ENCODE measurements around the gene BICDL2. TPM values are rescaled to one million over a fixed set of nuclear protein-coding genes. Genes with fewer than 3 reads are reported as not detected.
"Not testable (repeated sequence)": the region's sequence is repeated elsewhere in the genome, so short reads cannot be mapped to it uniquely, and the experiment has no call there.

The BICDL2 gene
- total RNA-seq, 1 donor from 2014 or later, result 24.5 TPM

DNA sequence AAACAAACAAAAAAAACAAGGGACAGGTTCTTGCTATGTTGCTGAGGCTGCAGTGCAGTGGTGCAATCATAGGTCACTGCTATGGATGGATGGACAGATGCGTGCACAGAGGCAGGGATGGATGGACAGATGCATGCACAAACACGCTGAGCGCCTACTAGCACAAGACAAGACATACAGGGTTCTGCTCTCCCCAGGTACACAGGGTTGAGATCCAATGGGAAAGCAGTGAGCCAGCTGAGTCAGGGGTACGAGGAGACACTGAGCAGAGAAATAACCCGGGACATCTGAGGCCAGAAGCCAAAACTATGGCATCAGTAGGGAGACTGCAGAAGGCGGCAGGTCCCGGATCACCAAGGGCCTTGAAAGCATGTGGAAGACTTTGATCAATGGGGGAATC lies 34.9 kb upstream of the BICDL2 start:
- no peaks in the 10 kb centered on the region for H3K36me3 ChIP-seq (ENCODE audit: control insufficient read depth, insufficient read depth, low read length)
- DNase-seq (ENCODE audit: low read depth) (no peak), FAIRE-seq (no peak)
- H3K4me3 ChIP-seq (ENCODE audit: low read depth, low read length), result no peak overlapping the region
- H3K27me3 ChIP-seq (ENCODE audit: control insufficient read depth, insufficient read depth, low read length), result no peaks in the 10 kb centered on the region
- TF ChIP-seq, protein P1, sequence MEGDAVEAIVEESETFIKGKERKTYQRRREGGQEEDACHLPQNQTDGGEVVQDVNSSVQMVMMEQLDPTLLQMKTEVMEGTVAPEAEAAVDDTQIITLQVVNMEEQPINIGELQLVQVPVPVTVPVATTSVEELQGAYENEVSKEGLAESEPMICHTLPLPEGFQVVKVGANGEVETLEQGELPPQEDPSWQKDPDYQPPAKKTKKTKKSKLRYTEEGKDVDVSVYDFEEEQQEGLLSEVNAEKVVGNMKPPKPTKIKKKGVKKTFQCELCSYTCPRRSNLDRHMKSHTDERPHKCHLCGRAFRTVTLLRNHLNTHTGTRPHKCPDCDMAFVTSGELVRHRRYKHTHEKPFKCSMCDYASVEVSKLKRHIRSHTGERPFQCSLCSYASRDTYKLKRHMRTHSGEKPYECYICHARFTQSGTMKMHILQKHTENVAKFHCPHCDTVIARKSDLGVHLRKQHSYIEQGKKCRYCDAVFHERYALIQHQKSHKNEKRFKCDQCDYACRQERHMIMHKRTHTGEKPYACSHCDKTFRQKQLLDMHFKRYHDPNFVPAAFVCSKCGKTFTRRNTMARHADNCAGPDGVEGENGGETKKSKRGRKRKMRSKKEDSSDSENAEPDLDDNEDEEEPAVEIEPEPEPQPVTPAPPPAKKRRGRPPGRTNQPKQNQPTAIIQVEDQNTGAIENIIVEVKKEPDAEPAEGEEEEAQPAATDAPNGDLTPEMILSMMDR (IDR thresholded peaks at IDR 0.05; ENCODE audit: insufficient read depth, low read length, severe bottlenecking), result no peak

DNA sequence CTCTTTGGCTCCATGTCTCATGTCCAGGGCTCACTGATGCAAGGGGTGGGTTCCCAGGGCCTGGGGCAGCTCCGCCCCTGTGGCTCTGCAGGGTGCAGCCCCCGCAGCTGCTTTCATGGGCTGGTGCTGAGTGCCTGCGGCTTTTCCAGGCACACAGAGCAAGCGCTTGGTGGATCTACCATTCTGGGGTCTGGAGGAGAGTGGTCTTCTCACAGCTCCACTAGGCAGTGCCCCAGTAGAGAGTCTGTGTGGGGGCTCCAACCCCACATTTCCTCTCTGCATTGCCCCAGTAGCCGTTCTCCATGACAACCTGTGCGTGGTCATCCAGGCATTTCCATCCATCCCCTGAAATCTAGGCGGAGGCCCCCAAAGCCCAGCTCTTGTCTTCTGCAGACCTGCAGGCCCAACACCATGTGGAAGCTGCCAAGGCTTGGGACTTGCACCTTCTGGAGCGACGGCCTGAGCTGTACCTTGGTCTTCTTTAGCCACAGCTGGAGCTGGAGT lies 33.9 kb upstream of the BICDL2 start:
- FAIRE-seq, result no peak
- Histone ChIP-seq H3K4me3 (ENCODE audit: low read depth, low read length) (no peak overlapping the region), H3K27me3 (ENCODE audit: control insufficient read depth, insufficient read depth, low read length) (no peaks in the 10 kb centered on the region), H3K36me3 (ENCODE audit: control insufficient read depth, insufficient read depth, low read length) (no peaks in the 10 kb centered on the region)
- DNase-seq (ENCODE audit: low read depth), result no peak
- TF ChIP-seq, protein P1 (IDR thresholded peaks at IDR 0.05; ENCODE audit: insufficient read depth, low read length, severe bottlenecking), result no peak

DNA sequence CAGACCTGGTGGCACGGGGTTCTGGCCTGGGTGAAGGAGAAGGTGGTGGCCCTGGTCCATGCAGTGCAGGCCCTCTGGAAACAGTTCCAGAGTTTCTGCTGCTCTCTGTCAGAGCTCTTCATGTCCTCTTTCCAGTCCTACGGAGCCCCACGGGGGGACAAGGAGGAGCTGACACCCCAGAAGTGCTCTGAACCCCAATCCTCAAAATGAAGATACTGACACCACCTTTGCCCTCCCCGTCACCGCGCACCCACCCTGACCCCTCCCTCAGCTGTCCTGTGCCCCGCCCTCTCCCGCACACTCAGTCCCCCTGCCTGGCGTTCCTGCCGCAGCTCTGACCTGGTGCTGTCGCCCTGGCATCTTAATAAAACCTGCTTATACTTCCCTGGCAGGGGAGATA lies 32.4 kb upstream of the BICDL2 start:
- not testable (repeated sequence) for FAIRE-seq; H3K36me3 ChIP-seq (ENCODE audit: control insufficient read depth, insufficient read depth, low read length); DNase-seq (ENCODE audit: low read depth); H3K27me3 ChIP-seq (ENCODE audit: control insufficient read depth, insufficient read depth, low read length); H3K4me3 ChIP-seq (ENCODE audit: low read depth, low read length)

DNA sequence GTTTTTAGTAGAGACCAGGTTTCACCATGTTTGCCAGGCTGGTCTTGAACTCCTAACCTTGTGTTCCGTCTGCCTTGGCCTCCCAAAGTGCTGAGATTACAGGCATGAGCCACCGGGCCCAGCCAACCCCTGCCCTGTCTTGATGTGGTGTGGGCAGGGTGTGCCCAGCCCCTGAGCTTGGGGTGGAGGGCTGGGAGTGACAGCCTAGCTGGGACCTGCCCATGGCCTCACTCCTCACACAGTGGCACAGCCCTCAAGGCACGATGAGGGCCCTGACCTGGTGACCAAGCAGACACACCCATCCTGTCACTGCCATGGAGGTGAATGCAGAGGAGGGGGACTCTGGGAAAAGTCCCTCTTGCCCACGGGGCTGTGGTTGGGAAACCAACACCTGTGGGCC lies 31.7 kb upstream of the BICDL2 start:
- no peak for FAIRE-seq
- H3K27me3 ChIP-seq (ENCODE audit: control insufficient read depth, insufficient read depth, low read length), result no peaks in the 10 kb centered on the region
- no peak for DNase-seq (ENCODE audit: low read depth)
- H3K4me3 ChIP-seq (ENCODE audit: low read depth, low read length), result no peak overlapping the region
- TF ChIP-seq, protein P1 (IDR thresholded peaks at IDR 0.05; ENCODE audit: insufficient read depth, low read length, severe bottlenecking), result no peak
- no peaks in the 10 kb centered on the region for H3K36me3 ChIP-seq (ENCODE audit: control insufficient read depth, insufficient read depth, low read length)

DNA sequence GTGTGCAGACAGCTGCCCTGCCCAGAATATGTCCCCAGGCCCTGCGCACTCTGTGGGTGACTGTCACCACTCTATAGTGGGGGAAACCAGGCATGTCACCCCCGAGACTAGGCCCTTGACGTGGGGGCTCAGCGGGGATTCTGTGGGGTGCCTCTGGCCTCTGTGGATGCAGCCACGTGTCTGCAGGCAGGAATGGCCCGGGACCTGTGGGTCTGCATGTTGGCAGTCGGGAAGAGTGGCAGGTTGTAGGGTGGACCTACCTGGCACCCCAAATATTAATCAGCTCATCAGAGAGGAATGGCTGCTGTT lies 29.6 kb upstream of the BICDL2 start:
- FAIRE-seq (no peak), DNase-seq (ENCODE audit: low read depth) (no peak)
- H3K27me3 ChIP-seq (ENCODE audit: control insufficient read depth, insufficient read depth, low read length), result no peaks in the 10 kb centered on the region
- no peaks in the 10 kb centered on the region for H3K36me3 ChIP-seq (ENCODE audit: control insufficient read depth, insufficient read depth, low read length)
- TF ChIP-seq, protein P1 (IDR thresholded peaks at IDR 0.05; ENCODE audit: insufficient read depth, low read length, severe bottlenecking), result no peak
- H3K4me3 ChIP-seq (ENCODE audit: low read depth, low read length), result peak overlapping the region; percentile 16

DNA sequence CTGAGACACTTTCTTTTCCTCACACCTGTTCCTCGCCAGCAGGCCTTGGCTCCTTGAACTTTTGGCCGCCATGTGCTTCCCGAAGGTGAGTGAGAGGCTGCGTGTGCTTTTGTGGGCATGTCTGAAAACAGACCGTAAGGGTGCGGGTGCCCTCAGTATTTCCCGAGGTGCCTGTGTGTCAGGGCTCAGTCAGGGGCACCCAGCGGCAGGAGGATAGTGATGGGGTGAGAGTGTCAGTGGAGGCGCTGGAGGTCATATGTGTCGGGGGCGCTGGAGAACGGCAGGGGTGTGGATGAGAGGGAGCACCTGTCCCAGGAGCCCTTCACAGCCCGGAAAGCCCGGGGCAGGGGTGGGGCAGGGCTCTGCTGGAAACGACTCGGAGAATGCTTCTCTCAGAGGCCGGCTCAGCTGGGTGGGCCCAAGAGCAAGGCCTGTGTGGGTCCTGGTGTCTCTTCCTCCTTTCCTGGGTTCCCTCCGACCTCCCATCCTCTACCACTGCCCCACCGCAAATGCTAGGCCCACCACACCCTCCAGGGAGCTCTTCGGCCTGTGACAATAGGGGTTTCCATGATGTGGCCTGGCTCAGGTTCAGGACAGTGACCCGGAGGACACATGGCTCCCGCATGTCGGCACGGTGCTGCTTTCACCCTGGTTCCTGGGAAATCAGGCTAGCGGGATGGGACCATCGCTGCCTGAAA lies 29.1 kb upstream of the BICDL2 start:
- Histone ChIP-seq H3K36me3 (ENCODE audit: control insufficient read depth, insufficient read depth, low read length) (no peaks in the 10 kb centered on the region), H3K27me3 (ENCODE audit: control insufficient read depth, insufficient read depth, low read length) (no peaks in the 10 kb centered on the region), H3K4me3 (ENCODE audit: low read depth, low read length) (peak overlapping the region; percentile 16)
- DNase-seq (ENCODE audit: low read depth) (no peak), FAIRE-seq (no peak)
- TF ChIP-seq, protein P1 (IDR thresholded peaks at IDR 0.05; ENCODE audit: insufficient read depth, low read length, severe bottlenecking), result no peak

Data from bronchial epithelial cell (primary cell).